DMS79 treated with DMSO at 0.1 percent for 48 hours (cell line): ENCODE results near the gene STK38L.

Source experiments
- DNase-seq: peaks from one replicate; lab custom pipeline; 2025; lab: John Stamatoyannopoulos, UW

Gene STK38L

GRCh38 chr12:27243804-27244688, at the start of gene STK38L:
Gene STK38L, plus strand, starts transcription at chr12:27244286. Its CDS starts 53,435 bp downstream, at chr12:27297721.
- DNase-seq: peak; percentile 83

GRCh38 chr12:27194644-27195043, 49.4 kb upstream of the STK38L start:
- no peak for DNase-seq

DNA sequence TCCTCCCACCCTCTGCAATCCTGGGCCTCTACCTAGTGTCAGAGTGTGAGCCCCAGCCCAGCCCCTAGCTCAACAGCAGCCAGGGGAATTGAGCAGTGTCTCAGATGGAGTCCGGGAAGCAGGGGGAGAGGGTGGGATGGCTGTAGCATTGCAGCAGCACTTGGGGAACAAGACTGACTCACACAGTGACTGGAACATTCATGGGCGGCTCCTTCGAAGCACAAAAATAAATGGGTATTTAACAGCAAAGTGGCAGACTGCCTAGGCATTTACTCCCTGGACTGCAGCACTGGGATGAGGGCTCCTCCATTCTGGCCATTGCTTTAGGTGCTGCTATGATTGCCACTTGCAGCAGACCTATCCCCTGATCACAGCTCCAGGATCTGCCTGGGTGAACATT, 46.0 kb upstream of the STK38L start:
- no peak for DNase-seq

DNA sequence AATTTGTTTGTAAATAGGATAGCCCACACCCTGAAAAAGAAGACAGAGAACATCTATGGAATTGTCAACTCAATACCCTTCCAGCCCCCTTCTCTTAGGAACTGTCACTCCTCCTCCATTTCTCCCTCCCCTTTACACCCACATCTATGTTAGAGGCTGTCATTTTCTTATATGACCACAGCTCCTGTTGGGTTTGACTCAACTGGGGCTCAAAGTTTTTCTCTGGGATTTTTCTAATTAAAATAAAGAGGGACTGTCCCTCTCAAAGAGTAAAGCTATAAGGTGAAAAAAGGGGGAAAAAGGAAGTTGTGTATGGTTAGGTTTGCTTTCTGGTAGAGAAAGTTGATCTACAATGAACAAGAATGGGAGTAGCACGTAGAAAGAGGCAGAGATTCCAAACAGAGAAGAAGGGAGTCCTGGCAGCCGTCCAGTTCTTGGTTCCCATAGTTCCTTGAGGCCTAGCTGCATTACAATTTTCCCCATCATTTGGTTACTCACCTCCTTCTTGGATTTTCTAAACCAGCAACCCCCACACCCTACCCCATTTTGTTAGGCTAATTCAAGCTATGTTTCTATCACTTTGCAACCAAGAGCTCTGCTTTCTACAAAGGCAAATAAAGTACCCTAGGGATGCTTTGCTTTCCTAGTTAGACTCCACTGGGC, 44.3 kb upstream of the STK38L start:
- DNase-seq: no peak

DNA sequence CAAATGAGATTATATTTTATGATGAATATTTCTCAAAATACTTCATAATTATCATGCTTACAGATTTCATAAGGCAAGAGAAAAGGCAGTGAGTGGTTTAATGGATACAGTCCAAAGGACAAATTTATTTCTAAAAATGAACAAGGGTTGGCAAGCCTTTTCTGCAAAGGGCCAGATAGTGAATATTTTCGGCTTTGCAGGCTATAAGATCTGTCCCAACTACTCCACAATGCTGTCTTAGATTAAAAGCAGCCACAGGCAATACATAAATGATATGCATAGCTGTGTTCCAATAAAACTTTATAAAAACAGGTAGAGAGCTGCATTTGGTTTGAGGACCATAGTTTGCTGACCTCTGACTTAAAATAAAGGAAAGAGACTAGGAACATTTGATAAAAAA, 42.9 kb upstream of the STK38L start:
- no peak for DNase-seq

- DNase-seq: no peak
These were observed 37.1 kb upstream of the STK38L start for GRCh38 chr12:27206801-27207502.

GRCh38 chr12:27207615-27208413, 36.3 kb upstream of the STK38L start:
- DNase-seq: no peak

- DNase-seq: no peak
These were observed 35.7 kb upstream of the STK38L start for GRCh38 chr12:27208414-27208750.

GRCh38 chr12:27209257-27209910, 34.7 kb upstream of the STK38L start:
- DNase-seq: no peak

- DNase-seq: no peak
These were observed 33.9 kb upstream of the STK38L start for GRCh38 chr12:27210187-27210586.

GRCh38 chr12:27212861-27213260, 31.2 kb upstream of the STK38L start:
- DNase-seq: no peak

GRCh38 chr12:27213304-27213703, 30.8 kb upstream of the STK38L start:
- DNase-seq: no peak

DNA sequence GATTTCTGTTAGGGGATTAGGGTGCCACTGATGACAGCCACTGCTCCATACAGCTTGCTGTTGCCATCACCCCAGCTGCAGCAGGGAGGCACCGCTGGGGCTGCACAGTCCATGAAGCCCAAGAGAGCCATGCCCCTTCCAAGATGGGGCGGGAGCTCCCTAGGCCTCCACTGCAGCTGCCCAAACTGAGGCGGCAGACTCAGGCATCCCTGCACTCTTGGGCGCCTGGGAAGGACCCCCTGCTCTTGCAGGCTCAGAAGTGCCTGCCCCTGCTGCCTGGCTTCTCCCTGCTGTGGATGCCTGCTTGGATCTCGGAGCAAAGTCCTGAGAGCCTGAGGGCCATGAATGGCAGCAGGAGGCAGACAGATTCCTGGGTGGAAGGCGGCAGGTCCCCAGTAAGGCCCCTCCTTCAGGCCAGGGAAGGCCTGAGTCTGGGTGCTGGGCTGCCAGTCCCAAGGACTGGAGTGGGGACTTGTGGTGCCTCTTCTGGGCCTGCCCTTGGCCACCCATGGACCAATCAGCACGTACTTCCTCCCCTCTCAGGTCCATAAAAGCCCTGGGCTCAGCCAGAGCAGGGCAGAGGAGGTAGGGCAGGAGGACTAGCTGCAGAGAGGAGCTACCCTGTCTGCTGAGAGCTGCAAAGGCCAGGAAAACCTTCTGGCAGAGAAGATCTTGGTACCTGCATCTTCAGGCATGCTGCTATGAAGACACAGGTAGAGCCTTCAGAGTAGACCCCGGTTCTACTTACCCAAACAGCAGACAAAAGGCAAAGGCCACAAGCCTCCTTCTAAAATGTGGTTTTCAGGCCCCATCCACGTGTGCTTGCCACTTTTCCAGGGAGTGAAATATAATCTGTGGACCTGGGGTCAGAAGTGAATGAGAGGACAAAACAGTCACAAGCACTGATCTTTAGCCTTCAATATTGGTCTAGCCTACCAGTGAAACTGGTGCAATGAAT, 30.0 kb upstream of the STK38L start:
- DNase-seq: no peak

DNA sequence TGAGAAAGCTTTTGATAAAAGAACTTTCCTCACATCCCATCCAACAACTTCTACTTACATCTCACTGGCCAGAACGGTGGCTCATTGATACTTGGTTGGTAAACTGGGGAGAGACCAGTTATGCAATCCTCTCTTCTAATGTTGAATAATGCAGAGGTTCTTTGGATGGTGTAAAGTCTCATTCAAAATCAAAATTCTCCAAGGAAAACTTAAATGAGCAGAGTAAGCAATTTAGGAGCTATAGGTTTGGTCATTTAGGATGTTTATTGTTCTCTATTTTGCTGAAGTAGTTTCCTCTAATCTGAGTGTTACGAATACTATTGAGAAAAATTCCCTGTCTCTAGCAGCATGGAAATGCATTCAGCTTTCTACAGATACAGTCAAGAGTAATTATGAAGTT, 26.5 kb upstream of the STK38L start:
- no peak for DNase-seq

- no peak for DNase-seq
These were observed 24.4 kb upstream of the STK38L start for GRCh38 chr12:27219693-27220054.

DNA sequence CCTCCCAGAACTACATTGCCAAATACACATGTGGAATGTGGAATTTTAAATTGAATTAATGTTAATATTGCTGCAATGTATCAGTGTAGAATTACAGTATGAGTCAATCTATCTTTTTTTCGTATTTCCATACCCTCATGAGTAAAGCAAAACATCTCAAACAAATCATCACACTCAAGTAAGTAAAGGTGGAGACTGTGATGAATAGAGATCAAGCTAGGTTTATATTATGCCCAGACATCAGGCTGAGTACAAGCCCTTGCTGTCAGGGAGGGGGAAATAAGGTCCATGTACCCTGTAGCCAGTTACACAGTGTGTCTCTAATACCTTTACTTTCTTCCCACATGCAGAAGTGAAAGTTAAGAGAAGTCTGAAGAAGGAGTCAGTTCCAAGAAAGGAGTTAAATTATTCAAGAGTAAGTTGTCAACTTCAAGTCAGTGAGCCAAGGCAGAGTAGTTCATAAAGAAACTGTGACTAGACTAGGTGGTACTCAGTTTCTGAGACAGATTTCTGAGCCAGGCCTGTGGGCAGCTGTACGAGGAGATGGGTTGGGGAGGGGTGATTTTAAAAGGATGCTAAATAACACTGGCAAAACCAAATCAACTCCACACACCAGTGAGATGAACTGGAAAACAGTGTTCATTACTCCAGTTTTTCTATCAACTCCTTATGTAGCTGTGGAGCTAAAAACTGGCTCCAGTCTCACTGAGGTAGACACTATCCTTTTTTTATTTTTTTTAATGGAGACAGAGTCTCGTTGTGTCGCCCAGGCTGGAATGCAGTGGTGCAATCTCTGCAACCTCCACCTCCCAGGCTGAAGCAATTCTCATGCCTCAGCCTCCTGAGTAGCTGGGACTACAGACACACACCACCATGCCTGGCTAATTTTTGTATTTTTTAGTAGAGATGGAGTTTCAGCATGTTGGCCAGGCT, 23.8 kb upstream of the STK38L start:
- DNase-seq: no peak

- no peak for DNase-seq
These were observed 23.1 kb upstream of the STK38L start for GRCh38 chr12:27220988-27221345.

GRCh38 chr12:27221625-27222387, 22.3 kb upstream of the STK38L start:
- no peak for DNase-seq
